Activated T-cell treated with anti-CD3 and anti-CD28 coated beads, Interleukin-2, amount 50 U/mL, for 1 hour (primary cell): ENCODE results near the gene SETD9.

Experiments
- DNase-seq: peaks from one replicate; pipeline ENCODE4 v3.0.0-alpha.2; 2020

The SETD9 gene

GRCh38 chr5:56941981-56942380 lies 32.6 kb downstream of the SETD9 start:
- no peak for DNase-seq

- no peak for DNase-seq
These were observed 37.7 kb downstream of the SETD9 start for GRCh38 chr5:56947052-56947451.

GRCh38 chr5:56950626-56951125 lies 41.3 kb downstream of the SETD9 start:
- DNase-seq = peak; percentile 65

GRCh38 chr5:56951126-56951945 lies 41.9 kb downstream of the SETD9 start:
- no peak for DNase-seq

GRCh38 chr5:56951946-56952691 lies 42.7 kb downstream of the SETD9 start, which contains the start of gene MIER3:
MIER3 (minus strand) TSS chr5:56952123; CDS start chr5:56952102, 21 bp downstream.
- peak; percentile 82 for DNase-seq

GRCh38 chr5:56954262-56954661 lies 44.9 kb downstream of the SETD9 start:
- DNase-seq = no peak

- DNase-seq = no peak
These were observed 49.2 kb downstream of the SETD9 start for GRCh38 chr5:56958595-56958994.

GRCh38 chr5:56959326-56959725 lies 49.9 kb downstream of the SETD9 start:
- no peak for DNase-seq

- DNase-seq = no peak
These were observed 52.4 kb downstream of the SETD9 start for GRCh38 chr5:56961746-56962145.

GRCh38 chr5:56962286-56962685 lies 52.9 kb downstream of the SETD9 start:
- DNase-seq = no peak

- no peak for DNase-seq
These were observed 53.9 kb downstream of the SETD9 start for GRCh38 chr5:56963246-56963645.

- DNase-seq = no peak
These were observed 54.8 kb downstream of the SETD9 start for GRCh38 chr5:56964173-56964572.
